Renal cortical epithelial cell (primary cell): ENCODE measurements around the gene LRMDA. TPM values are rescaled to one million over a fixed set of nuclear protein-coding genes. Genes with fewer than 3 reads are reported as not detected.

Experiments used
- DNase-seq: peaks from one replicate; pipeline ENCODE4 v3.0.0-alpha.2; 2011; ENCODE audit warnings: low read depth
- total RNA-seq: library from RNA; depleted of rRNA; stranded (reverse); fragments of >200 nt; gene quantifications from 2 replicates; pipeline ENCODE4 v1.2.3, GENCODE V29; 2014

LRMDA gene
- total RNA-seq, 1 donor from 2014 or later = 11.7 TPM

- no peak for DNase-seq
Observed at GRCh38 chr10:75708060-75708459, 276.6 kb downstream of the LRMDA start.

- DNase-seq = no peak
Observed at GRCh38 chr10:75709245-75709644, 277.8 kb downstream of the LRMDA start.

- peak; percentile 18 for DNase-seq
Observed at GRCh38 chr10:75709811-75710210, 278.4 kb downstream of the LRMDA start.

- no peak for DNase-seq
Observed at GRCh38 chr10:75712242-75712880, 280.9 kb downstream of the LRMDA start.

GRCh38 chr10:75716506-75716905 lies 285.1 kb downstream of the LRMDA start:
- no peak for DNase-seq

GRCh38 chr10:75717126-75717916 lies 285.9 kb downstream of the LRMDA start:
- no peak for DNase-seq

- DNase-seq = no peak
Observed at GRCh38 chr10:75718991-75719390, 287.6 kb downstream of the LRMDA start.

- no peak for DNase-seq
Observed at GRCh38 chr10:75720157-75720556, 288.7 kb downstream of the LRMDA start.

GRCh38 chr10:75722020-75722419 lies 290.6 kb downstream of the LRMDA start:
- DNase-seq = no peak

- peak; percentile 48 for DNase-seq
Observed at GRCh38 chr10:75722609-75723008, 291.2 kb downstream of the LRMDA start.

GRCh38 chr10:75723319-75723980 lies 292.0 kb downstream of the LRMDA start:
- no peak for DNase-seq

- DNase-seq = no peak
Observed at GRCh38 chr10:75724047-75724446, 292.6 kb downstream of the LRMDA start.

GRCh38 chr10:75726522-75727483 lies 295.4 kb downstream of the LRMDA start:
- peak; percentile 65 for DNase-seq

GRCh38 chr10:75730847-75731246 lies 299.4 kb downstream of the LRMDA start:
- no peak for DNase-seq

GRCh38 chr10:75733135-75733890 lies 301.9 kb downstream of the LRMDA start:
- no peak for DNase-seq

GRCh38 chr10:75736151-75736640 lies 304.8 kb downstream of the LRMDA start:
- DNase-seq = no peak

- DNase-seq = peak; percentile 22
Observed at GRCh38 chr10:75736889-75737579, 305.6 kb downstream of the LRMDA start.

- no peak for DNase-seq
Observed at GRCh38 chr10:75737580-75737949, 306.1 kb downstream of the LRMDA start.

GRCh38 chr10:75738924-75739323 lies 307.5 kb downstream of the LRMDA start:
- no peak for DNase-seq
